SK-N-SH (cell line): ENCODE results near the gene BLOC1S3. TPM values are rescaled to one million over a fixed set of nuclear protein-coding genes. Genes with fewer than 3 reads are reported as not detected.
A peak's percentile ranks its signal among the peaks of the same experiment; 100 is the strongest.

Source experiments
- CTCF ChIA-PET: fragments of 300-600, 350-600 bp; formaldehyde crosslinking; extraction: SDS; loops from one replicate; lab custom pipeline; 2021; lab: Yijun Ruan, JAX
- POLR2A ChIA-PET: fragments of 350-600 bp; sonication (Branson Sonifier 250); formaldehyde crosslinking; extraction: SDS; loops from one replicate; lab custom pipeline; 2020; ENCODE audit warnings: antibody characterized with exemption, inconsistent platforms; lab: Yijun Ruan, JAX
- DNase-seq: peaks from one replicate; pipeline ENCODE4 v3.0.0; 2012
- H2AFZ ChIP-seq: fragments of 200-600 bp; sonication (generic); 2 replicates; pipeline ENCODE4 v1.8.1; 2016; ENCODE audit warnings: antibody characterized with exemption, mild to moderate bottlenecking, low read depth
- H3F3A ChIP-seq: fragments of 200-600 bp; sonication (generic); replicated peaks from 2 replicates; pipeline ENCODE3; 2016; ENCODE audit warnings: antibody characterized with exemption, mild to moderate bottlenecking; ENCODE audit not compliant: insufficient read depth
- H3K27ac ChIP-seq, 2 experiments: fragments of 200-500 bp in 1 of 2; fragments of 200-600 bp in 1 of 2; sonication (Bioruptor generic) in 1 of 2; sonication (generic), shearing (Covaris generic) in 1 of 2; 2 replicates each; pipeline versions ENCODE4 v1.5.1 to v1.6.1; 2014 to 2016; ENCODE audit warnings: low read depth in 2 of 2, inconsistent platforms in 1 of 2, low read length in 1 of 2, mild to moderate bottlenecking in 1 of 2, mixed read lengths in 1 of 2
- H3K27me3 ChIP-seq: fragments of 200-600 bp; sonication (generic), shearing (Covaris generic); 2 replicates; pipeline ENCODE4 v1.6.1; 2016; ENCODE audit warnings: mixed run types; ENCODE audit not compliant: insufficient read depth
- H3K36me3 ChIP-seq, 2 experiments: fragments of 200-500 bp in 1 of 2; fragments of 200-600 bp in 1 of 2; sonication (Bioruptor generic) in 1 of 2; sonication (generic) in 1 of 2; replicated peaks in 1 of 2; 2 replicates each; pipeline versions ENCODE3 to v1.5.1; 2014 to 2016; ENCODE audit warnings: low read length in 1 of 2, mild to moderate bottlenecking in 1 of 2; ENCODE audit not compliant: insufficient read depth in 2 of 2, control insufficient read depth in 1 of 2
- H3K4me1 ChIP-seq, 2 experiments: fragments of 200-500 bp in 1 of 2; fragments of 200-600 bp in 1 of 2; sonication (Bioruptor generic) in 1 of 2; sonication (generic), shearing (Covaris generic) in 1 of 2; 2 replicates each; pipeline versions ENCODE4 v1.5.1 to v1.6.1; 2014 to 2016; ENCODE audit warnings: low read depth in 1 of 2, low read length in 1 of 2, mixed run types in 1 of 2; ENCODE audit not compliant: insufficient read depth in 2 of 2, control insufficient read depth in 1 of 2
- H3K4me2 ChIP-seq: fragments of 200-600 bp; sonication (generic), shearing (Covaris generic); 2 replicates; pipeline ENCODE4 v1.6.1; 2017; ENCODE audit warnings: mixed run types
- H3K4me3 ChIP-seq, 2 experiments: fragments of 200-500 bp in 1 of 2; fragments of 200-600 bp in 1 of 2; sonication (Bioruptor generic) in 1 of 2; sonication (generic), shearing (Covaris generic) in 1 of 2; 2 replicates each; pipeline versions ENCODE4 v1.5.1 to v1.8.1; 2014 to 2016; ENCODE audit warnings: low read depth in 2 of 2, inconsistent platforms in 1 of 2, low read length in 1 of 2, mild to moderate bottlenecking in 1 of 2, mixed read lengths in 1 of 2, moderate library complexity in 1 of 2
- H3K79me2 ChIP-seq: fragments of 200-600 bp; sonication (generic); 2 replicates; pipeline ENCODE4 v1.8.1; 2017; ENCODE audit warnings: mild to moderate bottlenecking; ENCODE audit not compliant: insufficient read depth
- H3K9ac ChIP-seq: fragments of 200-600 bp; sonication (generic); 2 replicates; pipeline ENCODE4 v1.6.1; 2017; ENCODE audit warnings: mixed run types
- H3K9me2 ChIP-seq: fragments of 200-600 bp; sonication (generic); 2 replicates; pipeline ENCODE4 v1.6.1; 2017; ENCODE audit warnings: mixed run types
- H3K9me3 ChIP-seq: fragments of 200-600 bp; sonication (generic); 2 replicates; pipeline ENCODE4 v1.6.1; 2017; ENCODE audit warnings: mixed run types, mild to moderate bottlenecking, moderate library complexity
- H4K20me1 ChIP-seq: fragments of 200-600 bp; sonication (generic); 2 replicates; pipeline ENCODE4 v1.6.1; 2017; ENCODE audit warnings: mild to moderate bottlenecking, mixed run types; ENCODE audit not compliant: insufficient read depth
- ELF1 ChIP-seq: IDR thresholded peaks from 2 replicates; pipeline ENCODE4 v1.4.0; 2012
- EZH2phosphoT487 ChIP-seq: fragments of 200-600 bp; sonication (generic); IDR thresholded peaks from 2 replicates; pipeline ENCODE4 v1.6.1; 2017; ENCODE audit warnings: low read depth, mixed run types, mild to moderate bottlenecking, antibody characterized with exemption, moderate library complexity, borderline replicate concordance
- FOSL2 ChIP-seq: IDR thresholded peaks from 2 replicates; pipeline ENCODE4 v1.4.0; 2012; ENCODE audit warnings: low read depth, mild to moderate bottlenecking, moderate library complexity, borderline replicate concordance
- FOXM1 ChIP-seq: IDR thresholded peaks from 2 replicates; pipeline ENCODE4 v1.4.0; 2012; ENCODE audit warnings: low read depth, mild to moderate bottlenecking
- NRF1 ChIP-seq: IDR thresholded peaks from 2 replicates; pipeline ENCODE4 v1.6.1; 2012; ENCODE audit warnings: low read depth, mild to moderate bottlenecking, low read length
- POLR2AphosphoS5 ChIP-seq: IDR thresholded peaks from 2 replicates; pipeline ENCODE4 v1.6.1; 2012; ENCODE audit warnings: low read depth, low read length
- RAD21 ChIP-seq: IDR thresholded peaks from 2 replicates; pipeline ENCODE4 v1.6.1; 2012; ENCODE audit warnings: mild to moderate bottlenecking, low read length
- RCOR1 ChIP-seq: fragments of 150-350 bp; IDR thresholded peaks from 2 replicates; pipeline ENCODE4 v1.6.1; 2017; ENCODE audit warnings: antibody characterized with exemption, low read length
- RFX5 ChIP-seq: IDR thresholded peaks from 2 replicates; pipeline ENCODE4 v1.6.1; 2012; ENCODE audit warnings: mild to moderate bottlenecking, improper control_type of control experiment, low read length
- RXRA ChIP-seq: IDR thresholded peaks from 2 replicates; pipeline ENCODE4 v1.4.0; 2012; ENCODE audit warnings: low read depth, mild to moderate bottlenecking, borderline replicate concordance
- SMC3 ChIP-seq: IDR thresholded peaks from 2 replicates; pipeline ENCODE4 v1.6.1; 2012; ENCODE audit warnings: low read depth, low read length, improper control_type of control experiment
- TAF1 ChIP-seq: IDR thresholded peaks from 2 replicates; pipeline ENCODE4 v1.6.1; 2012; ENCODE audit warnings: low read depth, mild to moderate bottlenecking, low read length, moderate library complexity, borderline replicate concordance
- TEAD4 ChIP-seq: IDR thresholded peaks from 2 replicates; pipeline ENCODE4 v1.4.0; 2012; ENCODE audit warnings: mild to moderate bottlenecking, borderline replicate concordance; ENCODE audit not compliant: insufficient read depth
- WGBS: methylation state at CpG from one replicate; pipeline ENCODE4 v1.1.6; 2017; ENCODE audit warnings: low lambda C conversion rate; 5-methylcytosine and 5-hydroxymethylcytosine counted together
- polyA plus RNA-seq, 3 experiments: library from polyadenylated mRNA; depleted of rRNA; stranded (reverse); fragments of >200 nt; gene quantifications; 2 replicates each; pipeline ENCODE4 v1.2.3, GENCODE V29; 2012
- TF ChIP-seq, protein P1 (sequence below): IDR thresholded peaks from 2 replicates; pipeline ENCODE4 v1.4.0; 2012; ENCODE audit warnings: low read depth
- TF ChIP-seq, protein P2 (sequence below): fragments of 200-600 bp; sonication (generic); IDR thresholded peaks from 2 replicates; pipeline ENCODE4 v1.6.1; 2017; ENCODE audit warnings: antibody characterized with exemption, mild to moderate bottlenecking, moderate library complexity
- TF ChIP-seq, protein P3 (sequence below): IDR thresholded peaks from 2 replicates; pipeline ENCODE4 v1.6.1; 2012; ENCODE audit warnings: mild to moderate bottlenecking, low read depth, low read length, moderate library complexity
- TF ChIP-seq, protein P4 (sequence below): IDR thresholded peaks from 2 replicates; pipeline ENCODE4; 2012
- TF ChIP-seq, protein P5 (sequence below): fragments of 150-350 bp; IDR thresholded peaks from 2 replicates; pipeline ENCODE4 v1.6.1; 2016; ENCODE audit warnings: mild to moderate bottlenecking, low read depth, low read length

BLOC1S3 gene
- polyA plus RNA-seq, 1 of the 3 experiments (the other 2 are of a cell fraction): 3.0 TPM

DNA sequence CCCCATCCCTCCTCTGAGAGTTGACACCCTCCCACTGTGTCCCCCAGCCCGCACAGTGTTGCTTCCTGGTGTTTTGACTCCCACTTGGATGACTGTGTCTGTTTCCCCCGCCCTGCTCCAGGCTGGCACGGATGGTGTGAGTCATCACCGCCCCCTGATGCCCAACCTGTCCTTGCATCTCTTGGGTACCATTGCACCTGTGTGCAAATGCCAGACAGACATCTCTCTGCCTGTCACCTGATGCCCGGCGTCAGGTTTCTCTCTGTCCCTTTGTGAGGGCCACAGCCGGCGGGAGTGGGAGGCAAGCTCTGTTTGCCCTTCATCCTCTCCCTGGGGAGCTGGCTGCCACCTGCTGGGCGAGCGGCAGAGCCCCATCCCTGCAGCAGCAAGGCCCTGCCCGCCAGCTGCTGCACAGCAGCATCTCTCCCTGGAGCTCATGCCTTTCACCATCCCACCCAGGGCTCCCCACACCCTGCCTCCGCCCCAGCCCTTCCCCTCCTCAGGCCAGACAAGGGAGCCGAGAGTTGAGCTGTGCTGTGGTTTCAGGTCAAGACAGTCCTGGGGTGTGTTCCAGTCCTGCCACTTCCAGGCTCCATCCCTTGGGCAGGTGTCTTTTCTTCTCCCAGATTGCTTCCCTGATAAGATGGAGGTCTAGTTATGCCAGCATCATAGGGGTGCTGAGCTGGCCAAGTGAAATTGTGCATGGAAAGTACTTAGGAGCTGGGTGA lies 47.5 kb upstream of the BLOC1S3 start:
- no peak overlapping the region for H3K4me2 ChIP-seq
- no peaks in the 10 kb centered on the region for H3F3A ChIP-seq
- H2AFZ ChIP-seq: no peak overlapping the region
- H3K9ac ChIP-seq: no peak overlapping the region
- WGBS: 60% methylated on average over 12 of the region's 13 CpGs
- H3K4me3 ChIP-seq: no peak overlapping the region
- peak; percentile 23 for TF ChIP-seq SMC3
- TF ChIP-seq EZH2phosphoT487: no peak
- TF ChIP-seq RAD21: 0 out of 2 replicates have a peak, but pooled peaks have one; percentile 17
- TF ChIP-seq RCOR1: no peak
- TF ChIP-seq, protein P1, sequence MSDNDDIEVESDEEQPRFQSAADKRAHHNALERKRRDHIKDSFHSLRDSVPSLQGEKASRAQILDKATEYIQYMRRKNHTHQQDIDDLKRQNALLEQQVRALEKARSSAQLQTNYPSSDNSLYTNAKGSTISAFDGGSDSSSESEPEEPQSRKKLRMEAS: no peak
- TF ChIP-seq FOSL2: peak; percentile 24; the same call in 1 of the 2 replicates
- TF ChIP-seq, protein P2, sequence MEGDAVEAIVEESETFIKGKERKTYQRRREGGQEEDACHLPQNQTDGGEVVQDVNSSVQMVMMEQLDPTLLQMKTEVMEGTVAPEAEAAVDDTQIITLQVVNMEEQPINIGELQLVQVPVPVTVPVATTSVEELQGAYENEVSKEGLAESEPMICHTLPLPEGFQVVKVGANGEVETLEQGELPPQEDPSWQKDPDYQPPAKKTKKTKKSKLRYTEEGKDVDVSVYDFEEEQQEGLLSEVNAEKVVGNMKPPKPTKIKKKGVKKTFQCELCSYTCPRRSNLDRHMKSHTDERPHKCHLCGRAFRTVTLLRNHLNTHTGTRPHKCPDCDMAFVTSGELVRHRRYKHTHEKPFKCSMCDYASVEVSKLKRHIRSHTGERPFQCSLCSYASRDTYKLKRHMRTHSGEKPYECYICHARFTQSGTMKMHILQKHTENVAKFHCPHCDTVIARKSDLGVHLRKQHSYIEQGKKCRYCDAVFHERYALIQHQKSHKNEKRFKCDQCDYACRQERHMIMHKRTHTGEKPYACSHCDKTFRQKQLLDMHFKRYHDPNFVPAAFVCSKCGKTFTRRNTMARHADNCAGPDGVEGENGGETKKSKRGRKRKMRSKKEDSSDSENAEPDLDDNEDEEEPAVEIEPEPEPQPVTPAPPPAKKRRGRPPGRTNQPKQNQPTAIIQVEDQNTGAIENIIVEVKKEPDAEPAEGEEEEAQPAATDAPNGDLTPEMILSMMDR: peak; percentile 34
- H3K27ac ChIP-seq: no peak overlapping the region
- no peaks in the 10 kb centered on the region for H3K36me3 ChIP-seq
- no peaks in the 10 kb centered on the region for H3K27me3 ChIP-seq
- H3K9me2 ChIP-seq: no peaks in the 10 kb centered on the region
- peaks cover 57% of the 10 kb centered on the region for H4K20me1 ChIP-seq
- DNase-seq: no peak
- H3K4me1 ChIP-seq: peaks cover 0 to 6% of the 10 kb centered on the region in 2 experiments; a peak in 1 of 4 replicates
- H3K9me3 ChIP-seq: no peaks in the 10 kb centered on the region
- POLR2A ChIA-PET: no interaction called here
- CTCF ChIA-PET: interaction anchor here (0.7 to 1.8 kb wide), 5 partner anchors 8 to 208 kb away, joined by 3 to 7 read pairs (median 3); partner anchors contain the start of gene NKPD1
- peaks cover 74% of the 10 kb centered on the region for H3K79me2 ChIP-seq

DNA sequence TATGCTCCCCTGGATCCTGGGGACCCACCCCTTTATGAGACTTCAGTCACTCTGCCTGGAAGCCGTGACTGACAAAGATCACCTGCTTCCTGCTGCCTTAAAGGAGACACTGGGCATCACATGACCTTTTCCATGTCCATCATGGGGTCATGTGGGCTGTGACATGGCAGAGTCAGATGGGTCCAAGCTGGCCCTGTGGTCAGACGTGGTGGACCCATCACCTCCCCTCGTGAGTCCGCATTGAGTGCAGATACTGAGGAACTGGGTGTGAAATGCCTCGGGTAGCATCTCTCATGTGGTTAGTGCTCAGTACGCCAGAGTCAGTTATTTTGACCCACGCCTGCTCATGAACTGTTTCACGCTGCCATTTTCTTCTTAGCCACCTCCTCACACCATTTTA lies 44.9 kb upstream of the BLOC1S3 start:
- Histone ChIP-seq H3K9me2 (no peaks in the 10 kb centered on the region), H3K9me3 (no peaks in the 10 kb centered on the region), H2AFZ (no peak overlapping the region), H3K79me2 (peaks cover 66% of the 10 kb centered on the region; the same call in 1 of the 2 replicates), H3K9ac (no peak overlapping the region), H4K20me1 (peaks cover 43% of the 10 kb centered on the region), H3K4me2 (no peak overlapping the region), H3F3A (no peaks in the 10 kb centered on the region), H3K27me3 (no peaks in the 10 kb centered on the region), H3K36me3 (no peaks in the 10 kb centered on the region), H3K4me1 (peaks cover 0 to 23% of the 10 kb centered on the region in 2 experiments; a peak in 1 of 4 replicates), H3K4me3 (no peak overlapping the region), H3K27ac (no peak overlapping the region)
- DNase-seq: no peak
- CTCF ChIA-PET: no interaction called here
- 97% methylated on average over 7 of the region's 8 CpGs for WGBS
- POLR2A ChIA-PET: no interaction called here
- TF ChIP-seq SMC3 (no peak), FOSL2 (no peak), NRF1 (no peak), FOXM1 (no peak), ELF1 (no peak), POLR2AphosphoS5 (no peak), RXRA (no peak), TEAD4 (no peak), EZH2phosphoT487 (no peak), TAF1 (no peak), RFX5 (no peak)
- TF ChIP-seq, protein P3, sequence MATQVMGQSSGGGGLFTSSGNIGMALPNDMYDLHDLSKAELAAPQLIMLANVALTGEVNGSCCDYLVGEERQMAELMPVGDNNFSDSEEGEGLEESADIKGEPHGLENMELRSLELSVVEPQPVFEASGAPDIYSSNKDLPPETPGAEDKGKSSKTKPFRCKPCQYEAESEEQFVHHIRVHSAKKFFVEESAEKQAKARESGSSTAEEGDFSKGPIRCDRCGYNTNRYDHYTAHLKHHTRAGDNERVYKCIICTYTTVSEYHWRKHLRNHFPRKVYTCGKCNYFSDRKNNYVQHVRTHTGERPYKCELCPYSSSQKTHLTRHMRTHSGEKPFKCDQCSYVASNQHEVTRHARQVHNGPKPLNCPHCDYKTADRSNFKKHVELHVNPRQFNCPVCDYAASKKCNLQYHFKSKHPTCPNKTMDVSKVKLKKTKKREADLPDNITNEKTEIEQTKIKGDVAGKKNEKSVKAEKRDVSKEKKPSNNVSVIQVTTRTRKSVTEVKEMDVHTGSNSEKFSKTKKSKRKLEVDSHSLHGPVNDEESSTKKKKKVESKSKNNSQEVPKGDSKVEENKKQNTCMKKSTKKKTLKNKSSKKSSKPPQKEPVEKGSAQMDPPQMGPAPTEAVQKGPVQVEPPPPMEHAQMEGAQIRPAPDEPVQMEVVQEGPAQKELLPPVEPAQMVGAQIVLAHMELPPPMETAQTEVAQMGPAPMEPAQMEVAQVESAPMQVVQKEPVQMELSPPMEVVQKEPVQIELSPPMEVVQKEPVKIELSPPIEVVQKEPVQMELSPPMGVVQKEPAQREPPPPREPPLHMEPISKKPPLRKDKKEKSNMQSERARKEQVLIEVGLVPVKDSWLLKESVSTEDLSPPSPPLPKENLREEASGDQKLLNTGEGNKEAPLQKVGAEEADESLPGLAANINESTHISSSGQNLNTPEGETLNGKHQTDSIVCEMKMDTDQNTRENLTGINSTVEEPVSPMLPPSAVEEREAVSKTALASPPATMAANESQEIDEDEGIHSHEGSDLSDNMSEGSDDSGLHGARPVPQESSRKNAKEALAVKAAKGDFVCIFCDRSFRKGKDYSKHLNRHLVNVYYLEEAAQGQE: no peak
- TF ChIP-seq, protein P4, sequence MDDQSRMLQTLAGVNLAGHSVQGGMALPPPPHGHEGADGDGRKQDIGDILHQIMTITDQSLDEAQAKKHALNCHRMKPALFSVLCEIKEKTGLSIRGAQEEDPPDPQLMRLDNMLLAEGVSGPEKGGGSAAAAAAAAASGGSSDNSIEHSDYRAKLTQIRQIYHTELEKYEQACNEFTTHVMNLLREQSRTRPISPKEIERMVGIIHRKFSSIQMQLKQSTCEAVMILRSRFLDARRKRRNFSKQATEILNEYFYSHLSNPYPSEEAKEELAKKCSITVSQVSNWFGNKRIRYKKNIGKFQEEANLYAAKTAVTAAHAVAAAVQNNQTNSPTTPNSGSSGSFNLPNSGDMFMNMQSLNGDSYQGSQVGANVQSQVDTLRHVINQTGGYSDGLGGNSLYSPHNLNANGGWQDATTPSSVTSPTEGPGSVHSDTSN: no peak
- TF ChIP-seq, protein P5, sequence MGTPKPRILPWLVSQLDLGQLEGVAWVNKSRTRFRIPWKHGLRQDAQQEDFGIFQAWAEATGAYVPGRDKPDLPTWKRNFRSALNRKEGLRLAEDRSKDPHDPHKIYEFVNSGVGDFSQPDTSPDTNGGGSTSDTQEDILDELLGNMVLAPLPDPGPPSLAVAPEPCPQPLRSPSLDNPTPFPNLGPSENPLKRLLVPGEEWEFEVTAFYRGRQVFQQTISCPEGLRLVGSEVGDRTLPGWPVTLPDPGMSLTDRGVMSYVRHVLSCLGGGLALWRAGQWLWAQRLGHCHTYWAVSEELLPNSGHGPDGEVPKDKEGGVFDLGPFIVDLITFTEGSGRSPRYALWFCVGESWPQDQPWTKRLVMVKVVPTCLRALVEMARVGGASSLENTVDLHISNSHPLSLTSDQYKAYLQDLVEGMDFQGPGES: no peak
